Lung (tissue), 12 donors: ENCODE data around the gene DOK4. TPM values are rescaled to one million over a fixed set of nuclear protein-coding genes. Genes with fewer than 3 reads are reported as not detected.

Experiments used
- ATAC-seq: fragments of 200-7000 bp; cut with Tn5 transposase; one replicate; pipeline ENCODE4 v1.9.1; 2020; ENCODE audit warnings: moderate number of reproducible peaks; ENCODE audit not compliant: insufficient read depth, low FRiP score
- DNase-seq, 3 donors: peaks; one replicate each; pipeline ENCODE4 v3.0.0-alpha.2; 2013 to 2017
- H3K27ac ChIP-seq, 2 donors: one replicate each; pipeline ENCODE4 v1.5.1; 2013; ENCODE audit warnings: mild to moderate bottlenecking in 2 of 2, moderate library complexity in 2 of 2, control low read depth in 1 of 2, inconsistent platforms in 1 of 2, low read depth in 1 of 2, low read length in 1 of 2
- H3K27me3 ChIP-seq, 3 donors: one replicate each; pipeline ENCODE4 v1.5.1; 2013; ENCODE audit warnings: low read length in 2 of 3; ENCODE audit not compliant: control insufficient read depth in 3 of 3, insufficient read depth in 3 of 3
- H3K36me3 ChIP-seq, 4 donors: one replicate each; pipeline ENCODE4 v1.5.1; 2013; ENCODE audit warnings: low read length in 4 of 4, mild to moderate bottlenecking in 1 of 4, moderate library complexity in 1 of 4; ENCODE audit not compliant: control insufficient read depth in 4 of 4, insufficient read depth in 4 of 4
- H3K4me1 ChIP-seq, 5 donors: one replicate each; pipeline ENCODE4 v1.5.1; 2013; ENCODE audit warnings: low read length in 5 of 5, mild to moderate bottlenecking in 2 of 5, moderate library complexity in 1 of 5; ENCODE audit not compliant: control insufficient read depth in 5 of 5, insufficient read depth in 5 of 5
- H3K4me3 ChIP-seq: one replicate; pipeline ENCODE4 v1.5.1; 2013; ENCODE audit warnings: mild to moderate bottlenecking, control low read depth, moderate library complexity
- H3K9ac ChIP-seq, 2 donors: one replicate each; pipeline ENCODE4 v1.5.1; 2013; ENCODE audit warnings: low read length in 2 of 2, control low read depth in 1 of 2; ENCODE audit not compliant: insufficient read depth in 1 of 2
- H3K9me3 ChIP-seq, 4 donors: one replicate each; pipeline ENCODE4 v1.5.1; 2013; ENCODE audit warnings: low read length in 3 of 4, mild to moderate bottlenecking in 1 of 4, moderate library complexity in 1 of 4; ENCODE audit not compliant: control insufficient read depth in 4 of 4, insufficient read depth in 3 of 4
- CTCF ChIP-seq: IDR thresholded peaks from 2 replicates; pipeline ENCODE4 v1.5.1; 2012; ENCODE audit warnings: mild to moderate bottlenecking; ENCODE audit errors: control extremely low read depth, extremely low read depth
- WGBS, 2 donors: extraction: QIAGEN DNeasy Blood & Tissue Kit; methylation state at CpG; one replicate each; pipeline ENCODE4 v1.1.7; 2013; 5-methylcytosine and 5-hydroxymethylcytosine counted together
- polyA plus RNA-seq, 2 donors: library from polyadenylated mRNA; stranded (reverse); fragments of 200-250 nt; gene quantifications; one replicate each; pipeline ENCODE4 v1.2.1, GENCODE V29; 2013
- total RNA-seq, 2 donors: library from RNA; depleted of rRNA in 1 of 2; stranded (reverse); fragments of >200 nt in 1 of 2; gene quantifications; one replicate each; pipeline ENCODE4 v1.2.1, GENCODE V29; 2014 to 2021
- donor health status: control.
- donor health status: control.
- donor health status: Bipolar disorder and iron deficiency.
- donor health status: healthy.
- donor health status: DM: yes; HTN: yes; CAD: no.

DOK4 gene
- total and polyA plus RNA-seq, 4 donors = 19.7 to 58.2 (median 51.1) TPM

- Histone ChIP-seq H3K4me1 (peaks cover 0 to 28% (median 0%) of the 10 kb centered on the region in 5 donors), H3K27ac (no peak overlapping the region), H3K9ac (no peak overlapping the region), H3K4me3 (no peak overlapping the region), H3K9me3 (no peaks in the 10 kb centered on the region), H3K27me3 (no peaks in the 10 kb centered on the region), H3K36me3 (peaks cover 0 to 6% (median 3%) of the 10 kb centered on the region in 4 donors)
- DNase-seq (no peak), ATAC-seq (no peak)
- WGBS, 2 donors = 83 to 89% methylated on average over 12 of the region's 12 CpGs
- no peak for TF ChIP-seq CTCF
Measured at GRCh38 chr16:57509231-57509923, 23.1 kb upstream of the DOK4 start.

GRCh38 chr16:57508035-57508425 is 21.7 kb upstream of the DOK4 start:
- WGBS, 2 donors = 75 to 86% methylated on average over 3 of the region's 3 CpGs
- Histone ChIP-seq H3K36me3 (peaks cover 0 to 5% (median 1%) of the 10 kb centered on the region in 4 donors), H3K27me3 (no peaks in the 10 kb centered on the region), H3K4me1 (peaks cover 0 to 29% (median 4%) of the 10 kb centered on the region in 5 donors), H3K9ac (no peak overlapping the region), H3K27ac (no peak overlapping the region), H3K4me3 (no peak overlapping the region), H3K9me3 (no peaks in the 10 kb centered on the region)
- DNase-seq (no peak), ATAC-seq (no peak)
- no peak for TF ChIP-seq CTCF

GRCh38 chr16:57507136-57508034 is 21.1 kb upstream of the DOK4 start:
- no peak overlapping the region for H3K4me3 ChIP-seq
- ATAC-seq (no peak), DNase-seq (peak; percentile 21 to 38 (median 36))
- no peak for TF ChIP-seq CTCF
- H3K27me3 ChIP-seq = no peaks in the 10 kb centered on the region
- H3K9me3 ChIP-seq = no peaks in the 10 kb centered on the region
- H3K9ac ChIP-seq = peak overlapping the region in 1 of 2 donors; percentile 37
- peaks cover 0 to 31% (median 4%) of the 10 kb centered on the region in 5 donors for H3K4me1 ChIP-seq
- no peaks in the 10 kb centered on the region for H3K36me3 ChIP-seq
- no peak overlapping the region for H3K27ac ChIP-seq
- WGBS, 2 donors = 72 to 81% methylated on average over 13 of the region's 13 CpGs
